HG02610 (cell line): ENCODE results near the gene CEP164.

Source experiments
- ATAC-seq: cut with Tn5 transposase; IDR thresholded peaks from one replicate; pipeline ENCODE4 v1.9.1; 2021; ENCODE audit warnings: mild to moderate bottlenecking, moderate library complexity; ENCODE audit not compliant: unreplicated experiment

CEP164 gene

DNA sequence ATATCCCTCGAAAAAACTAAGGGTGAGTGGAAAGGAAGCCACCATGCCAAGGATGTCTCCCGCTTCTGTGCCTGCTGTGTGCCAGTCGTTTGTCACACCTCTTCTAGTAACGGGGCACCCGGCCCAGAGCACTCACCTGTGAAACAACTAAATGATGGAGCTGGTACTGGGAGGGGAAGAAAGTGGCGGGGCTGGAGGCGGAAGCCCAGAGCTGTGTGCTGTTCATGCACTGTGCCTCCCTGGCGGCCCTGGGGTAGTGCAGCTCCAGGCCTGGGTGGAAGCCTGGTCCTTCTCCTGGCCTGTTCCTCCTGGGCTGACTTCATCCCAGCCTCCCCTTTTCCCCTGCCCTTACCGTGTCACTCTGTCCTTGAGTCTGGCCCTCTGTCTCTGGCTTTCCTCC, 130.2 kb downstream of the CEP164 start:
- ATAC-seq, result no peak

DNA sequence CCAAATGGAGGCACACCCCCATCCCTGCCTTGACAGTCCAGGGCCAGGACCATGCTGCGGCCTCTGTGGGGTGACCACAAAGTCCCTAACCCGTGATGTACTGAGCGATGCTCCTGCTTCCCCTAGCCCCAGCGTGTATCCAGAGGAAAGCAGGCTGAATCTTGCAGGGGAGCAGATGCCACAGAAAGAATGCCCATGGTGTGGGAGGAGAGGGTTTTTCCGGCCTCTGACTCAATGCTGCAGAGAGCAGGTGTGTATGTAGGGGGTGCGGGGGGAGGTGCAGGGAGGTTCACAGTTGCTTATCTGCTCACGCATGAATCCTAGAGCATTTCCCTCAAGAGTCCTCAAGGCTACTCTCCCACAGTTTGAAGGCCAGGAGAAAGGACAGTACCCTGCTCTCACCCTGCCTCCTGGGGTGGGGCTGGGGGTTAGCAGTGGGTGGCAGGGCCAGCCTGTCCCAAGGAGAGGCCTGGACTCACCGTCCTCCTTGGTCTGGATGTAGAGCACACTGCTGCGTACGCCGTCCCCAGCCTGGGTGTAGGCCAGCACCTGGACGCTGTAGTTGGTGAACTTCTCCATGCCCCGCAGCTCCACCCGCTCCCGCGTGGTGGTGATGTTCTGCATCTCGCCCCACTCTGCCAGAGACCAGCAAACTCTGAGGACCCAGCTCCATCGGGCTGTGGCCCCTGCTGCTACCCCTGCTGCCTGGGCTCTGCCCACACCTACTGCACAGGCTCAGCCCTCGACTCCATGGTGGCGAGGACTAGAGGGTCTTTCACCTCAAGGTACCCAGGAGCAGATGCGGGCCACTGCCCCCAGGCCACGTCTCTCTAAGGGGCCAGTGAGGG, 130.8 kb downstream of the CEP164 start:
- ATAC-seq, result no peak

DNA sequence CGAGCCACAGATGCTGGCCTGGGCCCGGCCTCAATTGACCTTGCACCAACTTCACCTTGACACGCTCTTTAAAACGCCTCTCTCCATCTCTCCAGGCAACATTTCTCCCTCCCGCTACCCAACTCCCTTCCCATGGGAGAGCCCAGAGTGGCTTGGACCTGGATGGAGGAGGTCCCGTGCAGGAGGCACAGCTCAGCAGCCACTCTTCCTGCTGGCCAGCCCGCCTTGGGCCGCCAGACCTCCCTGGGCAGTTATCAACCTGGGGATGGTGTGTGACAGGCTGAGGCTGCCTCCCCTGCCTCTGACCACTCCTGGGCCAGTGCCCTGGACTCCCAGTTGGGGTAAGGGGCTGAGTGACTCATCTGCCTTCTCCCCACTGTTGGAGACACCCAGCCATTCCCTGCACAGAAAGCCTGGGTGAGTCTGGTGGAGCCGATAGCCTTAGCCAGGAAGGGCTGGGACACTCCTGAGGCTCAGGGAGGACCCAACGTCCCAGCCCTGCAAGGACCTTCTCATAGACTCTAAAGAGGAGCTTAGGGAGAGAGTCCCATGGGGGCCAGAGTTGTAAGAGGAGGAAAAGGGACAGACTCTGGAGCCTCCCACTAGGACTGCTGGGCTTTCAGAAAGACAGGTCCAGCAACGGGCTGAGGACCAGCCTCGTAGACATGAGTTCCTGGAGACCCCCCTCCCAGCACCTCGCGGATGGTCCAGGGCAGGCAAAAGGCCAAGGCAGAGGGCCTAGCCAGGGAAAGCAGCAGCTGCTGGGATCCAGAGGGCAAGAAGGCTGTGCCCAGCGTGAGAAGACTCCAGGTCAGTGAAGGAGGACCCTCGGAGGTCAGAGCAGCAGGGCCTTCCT, 131.7 kb downstream of the CEP164 start:
- no peak for ATAC-seq

DNA sequence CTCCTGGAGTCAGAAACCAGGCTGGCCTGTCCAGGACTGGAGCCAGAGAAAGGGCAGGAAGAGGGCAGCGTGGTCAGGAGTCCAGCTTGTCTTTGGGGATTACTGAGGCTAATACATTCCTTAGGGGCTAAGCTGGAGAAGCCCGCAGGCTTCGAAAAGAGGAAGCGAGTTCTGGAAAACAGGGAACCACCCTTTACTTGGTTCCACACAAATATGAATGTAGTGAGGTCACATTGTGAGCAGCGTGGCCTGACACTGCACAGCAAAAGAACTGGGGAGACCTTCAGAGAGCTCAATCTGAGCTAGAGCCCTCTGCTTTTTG, 132.3 kb downstream of the CEP164 start:
- no peak for ATAC-seq

DNA sequence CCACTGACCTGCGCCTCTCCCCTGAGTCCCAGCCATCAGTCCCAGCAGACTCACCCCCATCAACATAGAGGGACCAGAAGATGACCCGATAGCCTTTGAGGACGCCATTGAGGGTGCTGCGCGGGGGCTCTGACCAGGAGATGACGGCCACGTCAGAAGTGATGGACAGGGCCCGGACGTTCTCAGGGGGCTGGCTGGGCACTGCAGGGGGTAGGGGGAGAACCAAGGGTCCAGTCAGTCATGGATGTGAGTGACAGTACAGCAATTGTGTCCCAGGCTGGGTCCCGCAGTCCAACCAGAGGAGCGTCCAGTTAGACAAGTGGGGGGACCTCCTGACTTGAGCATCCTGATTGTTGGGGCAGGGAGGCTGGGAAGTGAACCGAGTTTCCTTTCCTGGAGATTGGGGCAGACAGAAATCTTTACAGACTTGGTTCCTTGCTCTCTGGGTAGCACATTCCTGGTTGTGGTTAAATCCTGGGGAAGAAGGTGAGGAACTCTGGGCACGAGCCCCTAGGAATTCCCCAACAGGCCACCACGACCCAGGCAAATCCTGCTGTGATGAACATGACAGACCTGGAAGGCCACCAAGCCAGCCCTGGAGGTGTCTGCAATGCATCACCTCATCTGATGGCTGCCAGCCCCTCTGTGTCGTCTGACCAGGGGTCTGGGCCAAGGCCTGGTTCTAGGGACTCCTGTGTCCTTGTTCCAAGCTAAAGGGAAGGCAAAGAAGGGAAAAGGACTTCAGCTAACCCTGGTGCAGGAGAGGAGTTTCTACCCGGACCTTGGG, 133.9 kb downstream of the CEP164 start:
- no peak for ATAC-seq

DNA sequence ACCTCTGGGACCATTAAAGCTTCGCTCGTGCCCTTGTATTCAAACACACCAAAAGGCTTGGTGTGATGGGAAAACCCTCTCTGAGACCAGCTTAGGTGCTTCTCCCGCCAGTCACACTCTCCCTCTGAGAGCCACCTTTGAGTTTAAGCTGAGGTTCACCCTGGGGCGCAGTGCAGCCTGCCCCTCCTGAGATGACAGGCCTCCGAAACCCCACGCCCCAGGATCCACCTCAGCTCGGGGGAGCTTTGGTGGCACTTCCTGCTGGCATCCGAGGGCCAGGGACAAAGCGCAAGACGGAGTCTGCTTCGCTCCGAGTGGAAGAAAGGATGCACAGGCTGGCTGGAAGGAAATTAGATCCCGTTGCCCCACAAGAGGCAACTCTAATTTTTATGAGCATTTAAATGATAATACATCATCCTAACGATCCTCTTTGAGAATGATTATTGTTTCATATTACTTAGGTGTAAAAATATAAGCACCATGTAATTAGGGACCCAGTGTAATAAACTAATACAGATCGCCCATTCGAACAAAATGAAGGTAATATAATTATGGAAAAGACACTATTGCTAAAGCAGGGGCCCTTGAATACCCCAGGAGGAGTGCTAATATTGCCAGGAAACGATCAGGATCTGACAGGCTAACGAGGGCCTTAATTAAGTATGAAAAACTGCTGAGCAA, 134.7 kb downstream of the CEP164 start:
- ATAC-seq, result no peak

DNA sequence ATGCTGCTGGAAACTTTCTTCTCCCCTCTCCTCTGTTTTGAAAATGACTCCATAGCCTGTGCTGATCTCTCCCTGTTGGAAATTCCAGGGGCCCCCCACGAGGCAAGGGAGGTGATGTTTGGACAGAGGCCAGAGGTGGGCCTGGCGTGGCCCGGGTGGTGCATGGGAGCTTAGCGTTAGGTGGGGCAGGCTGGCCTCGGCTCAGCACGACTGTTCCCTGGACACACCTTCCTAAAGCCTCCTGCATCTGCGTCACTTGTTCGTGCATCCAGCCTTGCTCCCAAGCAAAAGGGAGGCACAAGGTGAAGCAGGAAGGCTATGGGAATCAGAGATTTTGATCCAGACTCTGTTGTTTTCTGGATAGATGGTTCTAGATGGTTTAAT, 135.2 kb downstream of the CEP164 start:
- ATAC-seq, result no peak
